Dedifferentiated amniotic fluid mesenchymal stem cell (primary cell): ENCODE data around the gene RUNX2.
A peak's percentile ranks its signal among the peaks of the same experiment; 100 is the strongest.

ENCODE experiments used
- DNase-seq: peaks from one replicate; pipeline ENCODE4 v3.0.0-alpha.2; 2016; ENCODE audit errors: extremely low spot score

RUNX2 gene

GRCh38 chr6:45617441-45617840 lies 289.3 kb downstream of the RUNX2 start:
- DNase-seq, result no peak

- no peak for DNase-seq
These were observed 290.1 kb downstream of the RUNX2 start for GRCh38 chr6:45618259-45618658.

DNA sequence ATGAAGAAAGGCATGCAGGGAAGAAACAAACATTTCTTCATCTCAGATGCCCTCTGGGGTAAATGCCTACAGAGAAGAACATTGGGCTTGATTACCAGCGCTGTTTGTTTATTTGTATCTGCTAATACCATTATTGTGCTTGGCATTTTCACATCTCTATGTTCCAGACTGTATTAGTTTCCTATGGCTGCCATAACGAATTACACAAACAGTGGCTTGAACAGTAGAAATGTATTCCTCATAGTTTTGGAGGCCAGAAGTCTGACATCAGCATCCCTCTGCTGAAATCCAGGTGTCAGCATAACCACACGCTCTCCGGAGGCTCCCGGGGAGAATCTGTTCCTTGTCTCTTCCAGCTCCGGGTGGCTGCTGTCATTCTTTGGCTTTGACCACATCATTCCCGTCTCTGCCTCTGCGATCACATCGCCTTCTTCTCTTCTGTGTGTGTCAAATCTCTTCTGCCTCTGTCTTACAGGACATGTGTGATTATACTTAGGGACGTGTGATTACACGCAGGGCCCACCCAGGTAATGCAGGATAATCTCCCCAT lies 291.2 kb downstream of the RUNX2 start:
- DNase-seq, result no peak

DNA sequence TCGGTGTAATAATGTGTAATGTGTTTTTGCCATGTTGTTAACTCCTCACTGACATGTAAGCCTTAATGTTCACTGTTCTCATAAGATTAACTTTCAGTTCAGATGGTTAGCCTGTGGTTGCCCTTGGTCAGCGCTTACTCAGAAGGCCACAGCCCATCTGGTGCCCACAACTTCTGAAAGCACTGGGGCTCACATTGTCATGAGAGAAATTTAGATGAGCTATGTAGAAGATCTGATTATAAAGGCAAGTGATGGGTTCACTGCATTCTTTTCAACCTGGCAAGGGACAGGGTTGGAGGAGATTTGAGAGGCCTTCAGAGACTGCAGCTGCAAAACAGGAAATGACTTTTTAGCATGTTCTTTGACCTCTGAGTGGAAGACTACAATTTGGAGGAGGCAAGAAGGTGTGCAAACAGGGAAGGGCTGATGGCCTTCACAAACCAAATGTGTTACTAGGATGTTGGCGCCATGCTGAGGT lies 291.9 kb downstream of the RUNX2 start:
- DNase-seq, result no peak

DNA sequence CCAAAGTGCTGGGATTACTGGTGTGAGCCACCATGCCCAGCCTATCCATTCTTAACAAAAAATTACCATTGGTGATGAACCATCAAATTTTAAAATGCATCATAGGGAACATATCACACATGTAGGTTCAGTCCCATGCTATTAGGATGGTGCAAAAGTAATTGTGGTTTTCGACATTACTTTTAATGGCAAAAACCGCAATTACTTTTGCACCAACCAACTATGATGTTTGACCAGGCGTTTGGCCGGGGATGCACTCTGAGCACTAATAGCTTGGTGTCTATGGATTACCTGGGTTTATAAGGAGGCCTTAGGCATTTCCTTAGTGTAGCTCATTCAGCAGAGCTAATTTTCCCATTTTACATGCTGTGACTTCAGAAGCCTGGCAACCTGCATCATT lies 296.1 kb downstream of the RUNX2 start:
- no peak for DNase-seq

GRCh38 chr6:45625191-45625664 lies 297.1 kb downstream of the RUNX2 start:
- no peak for DNase-seq

DNA sequence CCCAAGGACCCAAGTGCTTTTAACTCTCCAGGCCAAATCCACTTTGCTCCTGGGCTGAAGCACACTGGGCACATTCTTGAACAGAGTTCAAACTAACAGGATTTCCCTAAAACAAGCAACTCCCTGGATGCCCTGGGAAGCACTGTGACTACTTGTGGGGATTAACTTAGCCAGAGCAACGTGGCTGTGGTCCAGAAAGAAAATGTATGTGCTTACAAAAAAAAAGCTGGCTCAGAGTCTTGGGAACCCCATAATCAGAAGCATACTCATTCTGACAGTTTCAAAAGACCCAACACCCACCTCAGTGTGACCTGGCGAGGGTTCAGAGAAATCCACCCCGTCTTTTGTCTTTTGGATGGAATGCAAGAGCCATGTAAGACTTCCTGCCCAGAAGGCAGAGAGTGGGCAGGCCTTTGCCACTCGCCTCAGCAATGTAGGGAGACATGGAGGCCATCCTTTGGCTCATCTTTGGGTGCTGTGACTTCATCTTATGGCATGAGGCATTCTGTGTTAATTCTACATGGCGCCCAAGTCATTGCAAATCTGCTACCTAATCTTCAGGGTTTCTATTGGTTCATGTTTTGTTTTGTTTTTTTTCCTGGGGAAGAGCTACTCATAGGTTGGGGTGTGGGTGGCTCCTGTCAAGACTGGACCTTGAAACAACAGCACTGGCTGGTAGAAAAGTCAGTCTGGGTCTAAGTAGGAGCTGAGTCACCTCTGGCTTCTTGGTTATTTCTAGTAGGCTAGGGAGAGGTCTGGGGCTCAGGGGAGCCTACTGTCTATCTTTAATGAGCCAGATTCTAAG lies 298.2 kb downstream of the RUNX2 start:
- DNase-seq, result peak; percentile 78

- no peak for DNase-seq
These were observed 302.2 kb downstream of the RUNX2 start for GRCh38 chr6:45630314-45630713.

- DNase-seq, result no peak
These were observed 302.7 kb downstream of the RUNX2 start for GRCh38 chr6:45630801-45631200.

DNA sequence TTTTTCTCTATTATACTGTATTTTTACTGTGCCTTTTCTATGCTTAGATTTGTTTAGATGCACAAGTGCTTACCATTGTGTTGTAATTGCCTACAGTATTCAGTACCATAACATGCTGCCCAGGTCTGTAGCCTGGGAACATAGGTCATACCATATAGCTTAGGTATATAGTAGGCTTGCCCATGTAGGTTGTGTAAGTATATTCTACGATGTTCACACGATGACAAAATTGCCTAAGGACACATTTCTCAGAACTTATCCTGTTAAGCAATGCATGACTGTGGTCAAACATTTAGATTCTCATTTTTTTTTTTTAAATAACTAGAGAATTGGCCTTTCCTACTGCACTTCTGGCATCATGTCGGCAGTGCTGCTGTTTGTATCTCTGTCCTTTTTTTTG lies 303.3 kb downstream of the RUNX2 start:
- DNase-seq, result peak; percentile 63

- no peak for DNase-seq
These were observed 305.3 kb downstream of the RUNX2 start for GRCh38 chr6:45633272-45633908.

DNA sequence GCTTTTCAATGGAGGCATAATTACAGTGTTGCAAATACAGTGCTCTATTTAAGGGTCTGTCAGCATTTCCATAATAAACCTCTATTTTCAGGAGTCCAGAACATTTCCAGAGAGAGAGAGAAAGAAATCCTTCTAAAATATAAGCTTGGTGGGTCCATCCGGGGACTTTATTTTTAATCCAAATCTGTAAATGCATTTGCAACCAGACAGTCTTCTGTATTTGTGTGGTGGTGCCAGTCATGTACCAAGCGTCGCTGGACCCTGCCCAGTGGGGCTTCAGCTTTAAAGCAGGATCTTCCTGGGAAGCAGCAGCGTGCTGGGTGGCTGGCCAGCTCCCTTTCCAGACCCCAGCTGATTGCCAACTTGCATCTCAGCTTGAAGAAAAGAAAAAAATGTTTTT lies 306.1 kb downstream of the RUNX2 start:
- no peak for DNase-seq

DNA sequence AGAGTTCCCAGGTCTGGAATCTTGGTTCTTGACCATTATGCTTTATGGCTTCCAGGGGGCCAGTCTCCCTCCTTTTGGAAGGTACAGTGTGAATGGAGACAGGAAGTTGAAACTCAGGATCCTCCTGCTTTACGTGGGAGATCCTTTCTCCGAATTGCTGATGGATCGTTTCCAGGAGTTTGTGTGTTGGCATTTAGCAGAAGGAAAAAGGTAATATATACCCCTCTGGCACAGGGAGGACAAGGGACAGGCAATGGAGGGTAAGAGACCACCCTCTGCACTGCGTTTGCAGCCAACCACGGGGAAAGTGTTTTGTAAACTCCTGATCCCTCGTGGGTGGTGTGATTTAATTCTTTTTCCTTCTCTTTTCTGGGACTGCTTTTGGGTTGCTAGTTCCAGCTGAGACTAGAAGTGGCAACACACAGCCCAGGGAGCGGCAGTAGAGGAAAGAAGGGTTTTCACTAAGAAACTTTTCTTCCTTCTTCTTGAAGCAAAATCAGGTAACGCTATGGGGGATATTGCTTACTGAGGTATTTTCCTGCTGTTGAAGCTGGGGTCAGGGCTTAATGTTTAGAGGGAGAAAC lies 307.2 kb downstream of the RUNX2 start:
- DNase-seq, result no peak

DNA sequence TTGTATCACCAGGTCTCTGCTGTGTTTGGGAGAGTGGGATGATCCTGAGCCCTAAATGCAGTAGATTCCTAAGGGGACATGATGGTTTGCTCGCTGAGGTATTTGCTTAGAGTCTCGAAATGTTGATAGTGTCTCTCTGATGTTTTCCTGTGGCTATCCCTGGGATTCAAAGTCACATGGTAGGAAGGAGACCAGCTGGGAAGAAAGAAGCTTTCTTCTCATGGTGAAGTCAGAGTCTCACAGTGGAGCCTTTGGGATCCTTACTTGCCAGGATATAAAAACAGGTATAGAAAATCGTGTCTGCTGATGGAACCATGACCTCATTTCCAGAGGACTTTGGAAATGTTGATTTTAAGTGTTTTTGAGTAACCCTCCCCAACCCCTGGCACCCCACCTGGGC lies 308.9 kb downstream of the RUNX2 start:
- DNase-seq, result no peak

DNA sequence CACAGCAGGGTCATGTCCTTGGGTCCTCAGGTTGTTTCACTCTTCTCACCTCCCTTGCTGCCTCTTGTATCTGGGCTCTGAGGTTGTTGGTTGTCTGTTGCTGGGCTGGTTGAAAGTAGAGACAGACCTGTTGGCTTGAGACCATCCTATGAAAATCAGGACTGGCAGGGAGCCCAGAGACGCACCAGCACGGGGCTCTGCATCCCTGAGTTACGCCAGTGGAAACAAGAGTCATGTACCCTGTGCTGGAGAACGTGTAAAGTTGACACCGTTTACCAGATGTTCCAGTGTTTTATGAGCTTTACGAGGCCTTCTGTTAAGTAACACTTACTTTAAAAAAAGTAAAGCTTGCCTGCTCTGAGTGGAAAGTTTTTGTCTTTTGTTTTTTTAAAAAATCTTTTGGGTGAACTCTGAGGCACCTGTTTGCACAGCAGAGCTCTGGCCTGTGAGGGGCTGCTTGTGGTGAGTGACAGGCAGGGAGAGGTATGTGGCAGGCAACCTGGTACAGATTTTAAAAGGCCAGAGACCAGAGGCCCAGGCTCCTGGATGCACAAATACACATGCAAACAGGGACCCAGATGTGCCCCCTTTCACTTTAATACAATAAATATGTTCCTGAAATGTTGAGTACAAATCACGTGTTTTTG lies 309.6 kb downstream of the RUNX2 start:
- DNase-seq, result no peak

- DNase-seq, result no peak
These were observed 312.0 kb downstream of the RUNX2 start for GRCh38 chr6:45640081-45640491.

DNA sequence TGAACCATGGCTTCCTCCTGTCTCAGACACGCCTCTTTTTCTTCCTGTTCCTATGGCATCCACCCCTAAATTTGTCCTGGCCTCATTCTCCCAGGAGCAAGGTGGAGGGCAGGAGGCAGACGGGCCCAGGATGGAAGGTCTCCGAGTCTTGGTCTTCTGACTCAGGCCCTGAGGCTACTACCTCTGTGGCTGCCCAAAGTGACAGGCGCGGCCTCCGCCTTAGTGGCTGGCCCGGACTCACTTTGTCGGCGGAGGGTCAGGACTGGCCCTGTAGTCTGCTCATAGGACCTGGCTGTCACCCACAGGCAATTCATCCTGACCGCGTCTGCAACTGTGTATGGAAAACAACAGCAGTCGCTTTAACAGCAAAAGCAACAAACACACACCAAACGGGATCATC lies 312.7 kb downstream of the RUNX2 start:
- no peak for DNase-seq

- no peak for DNase-seq
These were observed 314.4 kb downstream of the RUNX2 start for GRCh38 chr6:45642331-45643125.

- DNase-seq, result no peak
These were observed 315.0 kb downstream of the RUNX2 start for GRCh38 chr6:45643126-45643525.

DNA sequence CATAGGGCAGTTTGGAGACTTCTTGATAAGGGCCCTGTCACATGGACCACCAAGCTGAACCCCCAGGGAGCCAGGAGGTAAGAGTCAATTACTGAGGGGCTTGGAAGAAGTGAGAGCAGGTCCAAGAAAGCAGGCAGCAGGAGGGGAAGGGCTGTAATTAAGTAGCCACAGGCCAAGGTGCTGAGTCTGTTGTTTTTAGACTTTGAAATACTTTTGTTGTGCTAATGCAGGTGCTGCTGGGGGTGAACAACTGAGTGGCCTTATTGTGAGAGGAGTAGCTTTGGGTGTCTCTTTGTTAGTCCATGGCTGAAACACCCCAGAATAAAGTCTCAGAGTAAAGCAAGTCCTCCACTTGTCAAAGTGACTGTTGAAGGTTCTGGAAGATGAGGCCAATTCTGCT lies 316.6 kb downstream of the RUNX2 start:
- DNase-seq, result no peak

GRCh38 chr6:45645302-45645701 lies 317.2 kb downstream of the RUNX2 start:
- DNase-seq, result no peak
